Tibial nerve (tissue), 4 donors: ENCODE data around the gene ZNF521.

Source experiments
- CTCF ChIP-seq, 5 experiments: fragments of 200-600 bp in 3 of 5; fragments of 450-650 bp in 2 of 5; sonication (generic) in 3 of 5; IDR thresholded peaks; one replicate each; pipeline ENCODE4 v1.5.1; 2016 to 2019; ENCODE audit warnings: antibody characterized with exemption in 5 of 5, mild to moderate bottlenecking in 3 of 5, moderate library complexity in 2 of 5
- EP300 ChIP-seq, 2 donors: sonication (generic); formaldehyde crosslinking; IDR thresholded peaks; one replicate each; pipeline ENCODE4 v1.6.1; 2017; ENCODE audit warnings: antibody characterized with exemption in 2 of 2, mild to moderate bottlenecking in 1 of 2
- POLR2A ChIP-seq, 2 donors: fragments of 450-650 bp; IDR thresholded peaks; one replicate each; pipeline ENCODE4 v1.6.1; 2017; ENCODE audit warnings: antibody characterized with exemption in 2 of 2, mild to moderate bottlenecking in 2 of 2, moderate library complexity in 2 of 2

- TF ChIP-seq CTCF (IDR thresholded peaks at IDR 0.05) (no peak), POLR2A (IDR thresholded peaks at IDR 0.05) (no peak), EP300 (IDR thresholded peaks at IDR 0.05) (no peak)
Observed at GRCh38 chr18:25291150-25291549, 60.8 kb downstream of the ZNF521 start.
